Body of pancreas (tissue), 4 donors: Measurements from ENCODE around the gene MGAT4B.

ENCODE experiments used
- POLR2A ChIP-seq, 3 donors: fragments of 450-650 bp; IDR thresholded peaks; one replicate each; pipeline ENCODE4 v1.6.1; 2016; ENCODE audit warnings: antibody characterized with exemption in 3 of 3, mild to moderate bottlenecking in 2 of 3
- TF ChIP-seq, protein P1 (sequence below), 7 experiments: fragments of 450-650 bp in 4 of 7; fragments of 200-600 bp in 3 of 7; sonication (generic) in 3 of 7; IDR thresholded peaks; one replicate each; pipeline ENCODE4 v1.5.1; 2016 to 2019; ENCODE audit warnings: antibody characterized with exemption in 7 of 7

DNA sequence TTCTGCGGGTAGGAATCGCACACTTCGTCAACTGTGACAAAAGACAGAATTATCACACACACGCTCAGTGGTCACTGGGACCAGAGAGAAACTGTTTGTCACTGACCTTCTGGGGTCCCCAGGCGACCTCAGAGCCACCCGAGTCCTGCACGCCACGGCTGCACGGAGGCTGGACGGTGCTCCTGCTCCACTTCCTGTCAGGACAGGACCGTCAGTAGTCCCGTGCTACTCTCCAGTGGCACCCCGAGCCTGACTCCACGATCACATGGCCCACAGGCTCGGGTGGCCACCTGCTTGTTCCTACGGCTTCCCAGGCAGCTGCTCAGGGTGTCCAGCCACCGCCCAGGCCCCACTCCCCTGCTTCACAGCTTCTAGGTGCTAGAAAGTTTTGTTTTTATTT is 34.1 kb upstream of the MGAT4B start:
- TF ChIP-seq, protein P1, sequence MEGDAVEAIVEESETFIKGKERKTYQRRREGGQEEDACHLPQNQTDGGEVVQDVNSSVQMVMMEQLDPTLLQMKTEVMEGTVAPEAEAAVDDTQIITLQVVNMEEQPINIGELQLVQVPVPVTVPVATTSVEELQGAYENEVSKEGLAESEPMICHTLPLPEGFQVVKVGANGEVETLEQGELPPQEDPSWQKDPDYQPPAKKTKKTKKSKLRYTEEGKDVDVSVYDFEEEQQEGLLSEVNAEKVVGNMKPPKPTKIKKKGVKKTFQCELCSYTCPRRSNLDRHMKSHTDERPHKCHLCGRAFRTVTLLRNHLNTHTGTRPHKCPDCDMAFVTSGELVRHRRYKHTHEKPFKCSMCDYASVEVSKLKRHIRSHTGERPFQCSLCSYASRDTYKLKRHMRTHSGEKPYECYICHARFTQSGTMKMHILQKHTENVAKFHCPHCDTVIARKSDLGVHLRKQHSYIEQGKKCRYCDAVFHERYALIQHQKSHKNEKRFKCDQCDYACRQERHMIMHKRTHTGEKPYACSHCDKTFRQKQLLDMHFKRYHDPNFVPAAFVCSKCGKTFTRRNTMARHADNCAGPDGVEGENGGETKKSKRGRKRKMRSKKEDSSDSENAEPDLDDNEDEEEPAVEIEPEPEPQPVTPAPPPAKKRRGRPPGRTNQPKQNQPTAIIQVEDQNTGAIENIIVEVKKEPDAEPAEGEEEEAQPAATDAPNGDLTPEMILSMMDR (IDR thresholded peaks at IDR 0.05) = no peak
- no peak for TF ChIP-seq POLR2A (IDR thresholded peaks at IDR 0.05)
